Aorta (tissue), 5 donors: ENCODE results near the gene INMT. TPM values are rescaled to one million over a fixed set of nuclear protein-coding genes. Genes with fewer than 3 reads are reported as not detected.

Experiments
- ATAC-seq: fragments of 200-7000 bp; cut with Tn5 transposase; one replicate; pipeline ENCODE4 v1.9.1; 2022; ENCODE audit warnings: moderate library complexity; ENCODE audit not compliant: low FRiP score
- DNase-seq, 2 donors: peaks; one replicate each; pipeline ENCODE4 v3.0.0-alpha.2; 2020
- H3K27ac ChIP-seq, 2 donors: one replicate each; pipeline ENCODE4 v1.5.1; 2013; ENCODE audit warnings: low read length in 2 of 2, mild to moderate bottlenecking in 2 of 2, moderate library complexity in 2 of 2, control low read depth in 1 of 2, inconsistent platforms in 1 of 2, low read depth in 1 of 2
- H3K27me3 ChIP-seq, 2 donors: one replicate each; pipeline ENCODE4 v1.6.1; 2013; ENCODE audit warnings: control low read depth in 1 of 2, low read length in 1 of 2, mild to moderate bottlenecking in 1 of 2, moderate library complexity in 1 of 2; ENCODE audit not compliant: insufficient read depth in 2 of 2, control insufficient read depth in 1 of 2
- H3K36me3 ChIP-seq, 2 donors: one replicate each; pipeline ENCODE4 v1.6.1; 2013; ENCODE audit warnings: control low read depth in 1 of 2, low read length in 1 of 2, mild to moderate bottlenecking in 1 of 2; ENCODE audit not compliant: insufficient read depth in 2 of 2, control insufficient read depth in 1 of 2
- H3K4me1 ChIP-seq, 2 donors: one replicate each; pipeline ENCODE4 v1.6.1; 2013; ENCODE audit warnings: low read length in 2 of 2, control low read depth in 1 of 2, mild to moderate bottlenecking in 1 of 2, moderate library complexity in 1 of 2; ENCODE audit not compliant: insufficient read depth in 2 of 2, control insufficient read depth in 1 of 2
- H3K4me3 ChIP-seq, 2 donors: one replicate each; pipeline ENCODE4 v1.5.1; 2013; ENCODE audit warnings: low read length in 2 of 2, control low read depth in 1 of 2, mild to moderate bottlenecking in 1 of 2
- H3K9me3 ChIP-seq: one replicate; pipeline ENCODE4 v1.6.1; 2013; ENCODE audit warnings: mild to moderate bottlenecking, low read length; ENCODE audit not compliant: control insufficient read depth
- WGBS, 2 donors: extraction: QIAGEN DNeasy Blood & Tissue Kit; methylation state at CpG; one replicate each; pipeline ENCODE4 v1.1.7; 2013; 5-methylcytosine and 5-hydroxymethylcytosine counted together
- intact Hi-C, 2 donors: fragments of 100-400 bp; cut with DNase I; formaldehyde crosslinking; loops; one replicate each; pipeline versions ENCODE4 v1.14.2 to v1.15.0; 2022
- polyA plus RNA-seq, 2 donors: library from polyadenylated mRNA; stranded (reverse); fragments of 200-250 nt; gene quantifications; one replicate each; pipeline ENCODE4 v1.2.3, GENCODE V29; 2013
- total RNA-seq, 2 donors: library from RNA; stranded (reverse); fragmentation: NEBNext Ultra II Directional; extraction: Animal tissue kit (Norgen Biotek cat#: 25700); gene quantifications; one replicate each; pipeline ENCODE4 v1.2.1, GENCODE V29; 2021
- donor health status: healthy with polysubstance abuse.
- donor health status: Bipolar disorder and iron deficiency.
- donor health status: DM: no; HTN: no; CAD: no.
- donor health status: DM: no; HTN: no; CAD: no.
- donor health status: DM: yes; HTN: yes; CAD: no.

The INMT gene
- total and polyA plus RNA-seq, 4 donors = 76.7 to 131 (median 94.2) TPM

DNA sequence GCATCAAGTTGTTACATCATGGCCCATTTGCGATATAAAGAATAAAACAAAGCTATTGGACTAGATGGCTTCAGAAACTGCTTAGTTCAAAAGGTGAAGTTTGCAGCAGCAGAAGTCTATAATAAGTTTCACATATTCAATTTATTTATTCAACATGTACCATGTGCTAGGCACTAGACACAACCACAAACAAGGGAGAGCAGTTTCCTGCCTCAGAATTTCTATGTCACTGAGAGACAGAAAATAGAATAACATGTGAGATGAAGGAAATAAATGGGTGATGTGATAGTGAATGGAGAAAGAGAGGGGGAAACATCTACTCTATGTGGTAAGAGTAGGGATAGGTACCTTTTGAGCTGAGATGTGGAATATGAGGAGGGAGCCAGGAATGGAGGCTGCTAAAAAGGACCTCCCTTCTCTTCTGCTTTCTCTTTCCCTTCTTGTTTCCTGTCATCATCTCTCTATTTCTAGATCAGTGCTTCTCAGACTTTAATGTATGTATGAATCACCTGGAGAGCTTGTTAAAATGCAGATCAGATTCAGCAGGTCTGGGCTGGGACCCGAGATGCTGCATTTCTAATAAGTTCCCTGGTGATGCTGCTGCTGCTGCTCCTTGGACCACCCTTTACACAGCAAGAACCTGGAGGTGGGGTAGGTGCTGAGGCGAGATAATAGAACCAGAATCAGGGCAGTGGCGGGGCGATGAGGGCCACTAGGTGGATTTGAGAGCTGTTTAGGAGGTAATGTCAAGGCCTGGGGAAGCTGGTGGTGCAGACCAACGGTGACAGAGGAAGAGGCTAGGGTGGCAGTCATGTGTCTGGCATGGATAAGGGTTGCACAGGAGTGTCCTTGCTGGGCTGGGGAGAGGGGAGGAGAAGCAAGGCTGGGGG lies 13.7 kb upstream of the INMT start:
- intact Hi-C loops = loop anchor here in 1 of 2 donors (10.0 kb wide), 1 partner anchor 93 kb away; no protein-coding TSS in a partner anchor
- no peak for ATAC-seq
- 90 to 94% methylated on average over 6 of the region's 6 CpGs for WGBS, 2 donors

GRCh38 chr7:30739691-30740090 lies 12.2 kb upstream of the INMT start:
- H3K4me1 ChIP-seq = no peaks in the 10 kb centered on the region
- no peaks in the 10 kb centered on the region for H3K27me3 ChIP-seq
- no peak overlapping the region for H3K27ac ChIP-seq
- no peaks in the 10 kb centered on the region for H3K9me3 ChIP-seq
- 93 to 97% methylated on average over 2 of the region's 2 CpGs for WGBS, 2 donors
- ATAC-seq (no peak), DNase-seq (peak in 1 of 2 donors; percentile 19)
- no peaks in the 10 kb centered on the region for H3K36me3 ChIP-seq
- no peak overlapping the region for H3K4me3 ChIP-seq
- intact Hi-C loops = loop anchor here in 1 of 2 donors (5.0 to 10.0 kb wide), 3 partner anchors 95 to 385 kb away; no protein-coding TSS in a partner anchor

More for the DNA sequence above, 13.7 kb upstream of the INMT start:
- Histone ChIP-seq H3K4me3 (no peak overlapping the region), H3K27ac (no peak overlapping the region), H3K36me3 (no peaks in the 10 kb centered on the region), H3K27me3 (no peaks in the 10 kb centered on the region), H3K4me1 (no peaks in the 10 kb centered on the region), H3K9me3 (no peaks in the 10 kb centered on the region)
- peak in 1 of 2 donors; percentile 40 for DNase-seq

DNA sequence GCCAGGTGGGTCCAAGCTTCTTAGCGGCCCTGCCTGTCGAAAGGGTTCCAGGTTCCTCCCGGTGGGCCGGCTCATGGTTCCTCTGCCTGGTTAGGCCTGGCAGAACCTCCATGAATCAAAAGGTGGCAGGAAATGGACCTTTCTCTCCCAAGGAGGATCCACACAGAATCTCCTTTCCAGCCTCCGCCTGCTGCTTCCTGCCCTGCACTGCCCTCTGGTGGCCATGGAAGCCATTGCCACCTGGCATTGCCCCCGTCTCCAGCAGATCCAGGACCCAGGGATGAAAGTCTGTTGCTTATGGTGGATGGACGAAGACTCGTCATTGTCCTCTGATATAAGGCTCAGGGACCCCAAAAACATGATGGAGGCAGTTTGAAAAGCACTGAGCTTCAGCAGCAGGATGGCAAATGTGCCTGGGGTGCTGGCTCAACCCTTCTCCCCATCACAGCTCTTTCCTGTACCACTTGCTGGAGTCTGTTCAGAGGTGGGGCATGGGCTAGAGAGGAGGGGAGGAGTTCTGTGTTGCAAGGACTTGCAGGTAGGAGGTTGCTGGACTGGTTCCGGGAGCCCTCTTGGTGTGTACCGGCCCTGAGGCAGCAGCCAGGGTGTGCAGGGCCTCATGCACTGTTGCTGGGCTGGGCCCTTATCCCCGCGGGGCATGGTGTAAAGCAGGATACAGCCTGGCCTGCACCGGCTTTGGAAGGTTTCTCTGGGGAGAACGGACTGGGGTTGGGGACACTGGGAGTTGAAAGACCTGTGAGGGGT lies 11.3 kb upstream of the INMT start:
- intact Hi-C loops = loop anchor here in 1 of 2 donors (5.0 to 10.0 kb wide), 2 partner anchors 237 to 384 kb away; no protein-coding TSS in a partner anchor

GRCh38 chr7:30741289-30741688 lies 10.6 kb upstream of the INMT start:
- Histone ChIP-seq H3K36me3 (no peaks in the 10 kb centered on the region), H3K4me3 (no peak overlapping the region)
- intact Hi-C loops = loop anchor here in 1 of 2 donors (5.0 to 10.0 kb wide), 2 partner anchors 236 to 384 kb away; no protein-coding TSS in a partner anchor

More for the DNA sequence above, 11.3 kb upstream of the INMT start:
- ATAC-seq = peak; percentile 79
- no peak overlapping the region for H3K4me3 ChIP-seq
- 35 to 39% methylated on average over 14 of the region's 14 CpGs for WGBS, 2 donors
- no peaks in the 10 kb centered on the region for H3K9me3 ChIP-seq
- no peaks in the 10 kb centered on the region for H3K4me1 ChIP-seq
- no peak overlapping the region for H3K27ac ChIP-seq
- peak; percentile 78 to 92 for DNase-seq
- H3K36me3 ChIP-seq = no peaks in the 10 kb centered on the region
- H3K27me3 ChIP-seq = no peaks in the 10 kb centered on the region

DNA sequence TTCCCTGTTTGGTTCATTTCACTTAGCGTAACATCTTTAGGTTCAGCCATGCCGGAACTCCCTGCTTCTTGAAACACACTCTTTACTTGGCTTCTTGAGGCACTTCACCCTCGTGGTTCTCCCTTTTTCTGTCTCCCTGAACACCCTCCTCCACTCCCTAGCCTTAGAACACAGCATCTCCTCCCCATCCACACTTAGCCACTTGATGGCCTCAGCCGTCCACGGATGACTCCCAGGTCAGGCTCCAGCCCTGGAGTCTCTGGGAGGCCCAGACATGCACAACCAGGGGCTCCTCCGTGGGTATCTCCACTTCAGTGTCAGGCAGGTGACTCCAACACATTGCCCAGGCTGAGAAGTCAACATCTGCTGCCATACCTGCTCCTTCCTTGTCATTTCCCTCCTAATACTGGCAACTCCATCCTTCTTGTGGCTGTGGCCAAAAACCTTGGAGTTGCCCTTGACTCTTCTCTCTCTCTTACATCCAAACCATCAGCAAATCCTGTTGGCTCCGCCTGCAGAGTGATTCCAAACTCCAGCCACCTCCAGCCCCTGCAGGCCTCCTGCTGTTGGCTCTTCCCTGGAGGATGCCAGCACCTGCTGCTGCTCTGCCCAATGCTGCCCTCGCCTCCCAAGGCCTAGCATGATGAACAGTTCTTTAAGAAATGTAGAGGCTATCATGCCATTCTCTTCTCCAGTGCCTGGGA lies 8.4 kb upstream of the INMT start:
- H3K4me3 ChIP-seq = no peak overlapping the region
- no peaks in the 10 kb centered on the region for H3K27me3 ChIP-seq
- no peaks in the 10 kb centered on the region for H3K4me1 ChIP-seq
- peak; percentile 53 for ATAC-seq
- H3K27ac ChIP-seq = no peak overlapping the region
- no peak for DNase-seq
- WGBS, 2 donors = 79% methylated on average over 8 of the region's 8 CpGs
- no peaks in the 10 kb centered on the region for H3K9me3 ChIP-seq
- H3K36me3 ChIP-seq = no peaks in the 10 kb centered on the region
- intact Hi-C loops = loop anchor here in 1 of 2 donors (5.0 to 10.0 kb wide), 2 partner anchors 234 to 381 kb away; no protein-coding TSS in a partner anchor

More at GRCh38 chr7:30741289-30741688, 10.6 kb upstream of the INMT start:
- no peaks in the 10 kb centered on the region for H3K4me1 ChIP-seq
- peak in 1 of 2 donors; percentile 63 for DNase-seq
- H3K27ac ChIP-seq = no peak overlapping the region
- H3K27me3 ChIP-seq = no peaks in the 10 kb centered on the region
- 89 to 92% methylated on average over 8 of the region's 8 CpGs for WGBS, 2 donors
- no peaks in the 10 kb centered on the region for H3K9me3 ChIP-seq
- no peak for ATAC-seq

GRCh38 chr7:30744075-30744417 lies 7.9 kb upstream of the INMT start:
- no peaks in the 10 kb centered on the region for H3K36me3 ChIP-seq
- intact Hi-C loops = loop anchor here in 1 of 2 donors (5.0 to 10.0 kb wide), 2 partner anchors 233 to 381 kb away; no protein-coding TSS in a partner anchor
- ATAC-seq (no peak), DNase-seq (no peak)
- no peaks in the 10 kb centered on the region for H3K27me3 ChIP-seq
- 94 to 96% methylated on average over 12 of the region's 12 CpGs for WGBS, 2 donors
- no peak overlapping the region for H3K27ac ChIP-seq
- no peak overlapping the region for H3K4me3 ChIP-seq
- H3K9me3 ChIP-seq = no peaks in the 10 kb centered on the region
- H3K4me1 ChIP-seq = no peaks in the 10 kb centered on the region

DNA sequence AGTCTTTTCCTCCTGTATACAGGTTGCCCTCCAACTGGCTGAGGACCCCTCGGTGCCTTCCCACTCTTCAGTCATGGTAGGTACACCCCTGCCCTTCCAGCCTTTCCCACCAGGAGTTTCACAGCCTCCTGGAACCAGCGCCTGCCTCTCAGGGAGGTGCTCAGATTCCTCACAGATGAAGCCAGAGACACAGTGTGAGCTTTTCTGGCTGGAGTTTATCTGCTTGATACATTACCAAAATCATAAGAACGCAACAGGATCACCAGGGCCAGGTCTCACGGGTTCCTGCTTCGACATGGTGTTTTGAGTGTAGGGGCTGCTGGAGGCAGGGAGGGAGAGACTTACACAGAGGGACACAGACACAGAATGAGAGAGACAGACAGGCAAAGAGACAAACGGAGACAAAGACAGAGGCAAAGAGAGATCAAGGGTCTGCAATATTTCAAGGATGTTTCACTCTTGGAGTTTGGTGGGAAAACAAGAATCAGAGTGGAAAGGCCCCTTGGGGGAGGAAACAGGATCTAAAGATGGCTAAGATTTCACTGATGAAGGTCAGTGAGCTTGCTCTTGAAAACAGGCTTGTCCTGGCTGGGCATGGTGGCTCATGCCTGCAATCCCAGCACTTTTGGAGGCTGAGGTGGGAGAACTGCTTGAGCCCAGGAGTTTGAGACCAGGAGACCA lies 6.5 kb upstream of the INMT start:
- H3K36me3 ChIP-seq = no peaks in the 10 kb centered on the region
- DNase-seq (no peak), ATAC-seq (peak; percentile 3)
- H3K27ac ChIP-seq = no peak overlapping the region
- H3K27me3 ChIP-seq = no peaks in the 10 kb centered on the region
- H3K9me3 ChIP-seq = no peaks in the 10 kb centered on the region
- 25 to 36% methylated on average over 6 of the region's 6 CpGs for WGBS, 2 donors
- intact Hi-C loops = loop anchor here in 1 of 2 donors (10.0 kb wide), 1 partner anchor 379 kb away; no protein-coding TSS in a partner anchor
- no peaks in the 10 kb centered on the region for H3K4me1 ChIP-seq
- H3K4me3 ChIP-seq = no peak overlapping the region
